ENCODE results near the gene DNAH5.

DNA sequence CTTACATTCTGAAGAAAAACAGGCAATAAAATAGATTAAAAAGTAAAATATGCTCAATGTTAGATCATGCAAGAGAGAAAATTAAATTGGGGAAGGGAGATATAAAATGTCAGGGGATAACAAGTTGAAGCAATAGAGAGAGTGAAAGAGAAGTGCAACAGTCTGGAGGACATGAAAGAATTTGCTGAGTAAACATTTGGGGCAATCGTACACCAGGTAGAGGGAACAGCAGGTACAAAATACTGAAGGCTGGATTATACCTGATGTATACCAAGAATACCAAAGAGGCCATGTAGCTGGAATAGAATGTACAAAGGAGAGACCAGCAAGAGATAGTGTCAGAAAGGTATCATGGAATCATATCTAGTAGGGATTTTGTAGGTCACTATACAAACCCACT, 300.8 kb downstream of the DNAH5 start:
- TF ChIP-seq, protein P1, sequence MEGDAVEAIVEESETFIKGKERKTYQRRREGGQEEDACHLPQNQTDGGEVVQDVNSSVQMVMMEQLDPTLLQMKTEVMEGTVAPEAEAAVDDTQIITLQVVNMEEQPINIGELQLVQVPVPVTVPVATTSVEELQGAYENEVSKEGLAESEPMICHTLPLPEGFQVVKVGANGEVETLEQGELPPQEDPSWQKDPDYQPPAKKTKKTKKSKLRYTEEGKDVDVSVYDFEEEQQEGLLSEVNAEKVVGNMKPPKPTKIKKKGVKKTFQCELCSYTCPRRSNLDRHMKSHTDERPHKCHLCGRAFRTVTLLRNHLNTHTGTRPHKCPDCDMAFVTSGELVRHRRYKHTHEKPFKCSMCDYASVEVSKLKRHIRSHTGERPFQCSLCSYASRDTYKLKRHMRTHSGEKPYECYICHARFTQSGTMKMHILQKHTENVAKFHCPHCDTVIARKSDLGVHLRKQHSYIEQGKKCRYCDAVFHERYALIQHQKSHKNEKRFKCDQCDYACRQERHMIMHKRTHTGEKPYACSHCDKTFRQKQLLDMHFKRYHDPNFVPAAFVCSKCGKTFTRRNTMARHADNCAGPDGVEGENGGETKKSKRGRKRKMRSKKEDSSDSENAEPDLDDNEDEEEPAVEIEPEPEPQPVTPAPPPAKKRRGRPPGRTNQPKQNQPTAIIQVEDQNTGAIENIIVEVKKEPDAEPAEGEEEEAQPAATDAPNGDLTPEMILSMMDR (IDR thresholded peaks at IDR 0.05; ENCODE audit: low read length) = no peak
- no peak for TF ChIP-seq EZH2 (IDR thresholded peaks at IDR 0.05; ENCODE audit: borderline replicate concordance, low read length)
